KMS-11 (cell line): ENCODE results near the gene TPGS2.
"Not testable (repeated sequence)": the region's sequence is repeated elsewhere in the genome, so short reads cannot be mapped to it uniquely, and the experiment has no call there.

Source experiments
- H2AFZ ChIP-seq: fragments of 200-600 bp; sonication (generic); 2 replicates; pipeline ENCODE4 v1.6.1; 2016; ENCODE audit warnings: antibody characterized with exemption, mixed run types, low read depth
- H3K27ac ChIP-seq: fragments of 200-600 bp; sonication (generic); 2 replicates; pipeline ENCODE4 v1.6.1; 2016; ENCODE audit warnings: mild to moderate bottlenecking, mixed run types
- H3K27me3 ChIP-seq: fragments of 200-600 bp; sonication (generic); 2 replicates; pipeline ENCODE4 v1.6.1; 2017; ENCODE audit warnings: mild to moderate bottlenecking, low read depth, mixed run types, moderate library complexity; ENCODE audit not compliant: insufficient read depth
- H3K36me3 ChIP-seq: fragments of 200-600 bp; sonication (generic); 2 replicates; pipeline ENCODE4 v1.6.1; 2017; ENCODE audit warnings: mild to moderate bottlenecking, mixed run types; ENCODE audit not compliant: insufficient read depth
- H3K4me1 ChIP-seq: fragments of 200-600 bp; sonication (generic); 2 replicates; pipeline ENCODE4 v1.6.1; 2016; ENCODE audit warnings: mild to moderate bottlenecking, low read depth, mixed run types; ENCODE audit not compliant: poor library complexity, severe bottlenecking
- H3K4me2 ChIP-seq: fragments of 200-600 bp; sonication (generic); 2 replicates; pipeline ENCODE4 v1.7.0; 2016; ENCODE audit warnings: mild to moderate bottlenecking, mixed run types
- H3K4me3 ChIP-seq: fragments of 200-600 bp; sonication (generic); IDR thresholded peaks from 2 replicates; pipeline ENCODE4 v1.6.1; 2017; ENCODE audit warnings: low read depth, low read length, mixed read lengths; ENCODE audit not compliant: insufficient read depth
- H3K79me2 ChIP-seq: fragments of 200-600 bp; sonication (generic); 2 replicates; pipeline ENCODE4 v1.6.1; 2016; ENCODE audit warnings: low read depth, mixed run types; ENCODE audit not compliant: insufficient read depth
- H3K9ac ChIP-seq: fragments of 200-600 bp; sonication (generic); 2 replicates; pipeline ENCODE4 v1.6.1; 2016; ENCODE audit warnings: mild to moderate bottlenecking, mixed run types
- H4K20me1 ChIP-seq: fragments of 200-600 bp; sonication (generic); 2 replicates; pipeline ENCODE4 v1.6.1; 2016; ENCODE audit warnings: mild to moderate bottlenecking, mixed run types; ENCODE audit not compliant: insufficient read depth
- CTCF ChIP-seq: fragments of 200-600 bp; sonication (generic); conservative IDR thresholded peaks from 2 replicates; pipeline ENCODE4 v1.6.1; 2017; ENCODE audit warnings: low read depth, mild to moderate bottlenecking, antibody characterized with exemption, low read length, moderate library complexity, mixed read lengths

Gene TPGS2

GRCh38 chr18:36766836-36767235, 62.0 kb downstream of the TPGS2 start:
- Histone ChIP-seq H2AFZ (no peak overlapping the region), H3K79me2 (no peaks in the 10 kb centered on the region), H4K20me1 (no peaks in the 10 kb centered on the region), H3K4me2 (no peak overlapping the region), H3K27ac (no peak overlapping the region), H3K4me3 (no peak overlapping the region), H3K27me3 (no peaks in the 10 kb centered on the region), H3K4me1 (no peaks in the 10 kb centered on the region), H3K9ac (no peak overlapping the region), H3K36me3 (no peaks in the 10 kb centered on the region)
- no peak for TF ChIP-seq CTCF

- H3K79me2 ChIP-seq, H2AFZ ChIP-seq, H3K27ac ChIP-seq, H4K20me1 ChIP-seq, H3K4me1 ChIP-seq, H3K27me3 ChIP-seq, H3K4me3 ChIP-seq, H3K9ac ChIP-seq, H3K4me2 ChIP-seq, H3K36me3 ChIP-seq: not testable (repeated sequence)
Measured at GRCh38 chr18:36762965-36763364, 65.8 kb downstream of the TPGS2 start.

GRCh38 chr18:36762074-36762473, 66.7 kb downstream of the TPGS2 start:
- Histone ChIP-seq H3K27ac (no peak overlapping the region), H3K79me2 (no peaks in the 10 kb centered on the region), H3K4me2 (no peak overlapping the region), H3K4me3 (no peak overlapping the region), H3K27me3 (no peaks in the 10 kb centered on the region), H3K36me3 (no peaks in the 10 kb centered on the region), H3K9ac (no peak overlapping the region), H4K20me1 (no peaks in the 10 kb centered on the region), H3K4me1 (no peaks in the 10 kb centered on the region), H2AFZ (no peak overlapping the region)
- no peak for TF ChIP-seq CTCF

GRCh38 chr18:36761186-36761698, 67.6 kb downstream of the TPGS2 start:
- Histone ChIP-seq H4K20me1 (no peaks in the 10 kb centered on the region), H2AFZ (no peak overlapping the region)

More at GRCh38 chr18:36761186-36761698, 67.6 kb downstream of the TPGS2 start:
- no peak overlapping the region for H3K9ac ChIP-seq
- H3K4me1 ChIP-seq, result no peaks in the 10 kb centered on the region
- H3K36me3 ChIP-seq, result no peaks in the 10 kb centered on the region
- TF ChIP-seq CTCF, result no peak
- H3K27ac ChIP-seq, result no peak overlapping the region
- no peak overlapping the region for H3K4me2 ChIP-seq
- H3K27me3 ChIP-seq, result no peaks in the 10 kb centered on the region
- no peak overlapping the region for H3K4me3 ChIP-seq
- H3K79me2 ChIP-seq, result no peaks in the 10 kb centered on the region
